ENCODE data around the gene FABP1.

The FABP1 gene

DNA sequence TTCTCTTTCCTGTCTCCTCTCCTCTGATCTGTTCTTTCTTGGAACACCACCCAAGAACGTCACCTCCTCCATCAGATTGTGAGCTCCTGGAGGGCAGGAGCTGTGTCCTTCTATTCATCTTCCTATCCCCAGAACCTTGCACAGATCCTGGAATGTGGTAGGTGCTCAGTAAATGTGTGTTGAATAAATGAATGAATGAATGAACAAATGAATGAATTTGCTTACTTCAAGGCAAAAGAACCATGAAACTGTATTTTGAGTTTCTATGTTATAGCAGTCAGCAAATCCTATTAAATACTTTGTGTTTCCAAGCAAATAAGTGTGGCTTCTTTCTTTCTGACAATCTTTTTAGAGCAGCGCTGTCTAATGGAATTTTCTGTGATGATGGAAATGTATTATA is 14.8 kb downstream of the FABP1 start:
- DNase-seq, result no peak

DNA sequence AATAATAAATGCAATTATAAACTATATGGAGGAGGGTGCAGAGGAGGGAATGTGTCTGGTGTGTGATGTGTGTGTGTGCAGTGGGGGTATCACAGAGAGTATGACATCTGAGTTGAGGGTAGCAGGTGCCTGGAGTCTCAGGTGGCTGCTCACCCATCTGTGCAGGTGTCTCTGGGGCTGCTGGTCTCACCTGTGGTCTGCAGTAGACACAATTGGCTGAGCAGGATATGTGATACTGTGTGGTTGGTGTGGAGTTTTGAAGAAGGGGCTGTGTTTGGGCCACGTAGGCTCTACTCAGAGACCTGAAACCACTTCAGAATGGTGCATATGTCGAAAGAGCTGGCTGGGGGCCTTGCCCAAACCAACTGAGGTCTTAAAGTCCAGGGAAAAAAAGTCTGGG is 17.0 kb downstream of the FABP1 start:
- no peak for DNase-seq

DNA sequence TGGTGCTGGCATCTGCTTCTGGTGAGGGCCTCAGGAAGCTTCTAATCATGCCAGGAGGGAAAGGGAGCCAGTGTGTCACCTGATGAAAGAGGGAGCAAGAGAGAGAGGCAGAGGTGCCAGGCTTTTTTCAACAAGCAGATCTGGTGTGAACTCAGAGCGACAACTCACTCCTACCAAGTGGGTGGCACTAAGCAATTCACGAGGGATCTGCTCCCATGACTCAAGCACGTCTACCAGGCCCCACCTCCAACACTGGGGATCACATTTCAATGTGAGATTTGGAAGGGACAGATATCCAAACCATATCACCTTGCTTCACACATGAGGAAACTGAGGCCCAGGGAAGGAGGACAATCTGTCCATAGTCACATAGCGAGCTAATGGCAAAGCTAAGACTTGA is 19.1 kb downstream of the FABP1 start:
- no peak for DNase-seq

- no peak for DNase-seq
Observed at GRCh38 chr2:88100489-88100858, 27.4 kb downstream of the FABP1 start.

- no peak for DNase-seq
Observed at GRCh38 chr2:88099798-88100488, 27.9 kb downstream of the FABP1 start.

DNA sequence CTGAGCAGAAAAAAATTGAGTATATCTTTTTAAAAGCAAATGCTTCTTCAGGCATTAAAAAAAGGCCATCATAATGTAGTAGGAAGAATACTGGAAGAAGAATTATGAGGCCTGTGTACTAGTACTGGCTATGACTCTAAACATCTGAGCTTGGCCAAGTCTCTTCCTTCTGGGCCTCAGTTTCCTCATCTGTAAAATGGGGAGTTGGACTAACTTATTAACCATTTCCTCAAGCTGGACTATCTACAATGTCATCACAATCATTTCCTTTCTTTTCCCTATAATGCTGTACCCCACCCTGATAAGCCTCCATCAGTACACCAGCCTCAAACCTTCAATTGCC is 29.3 kb downstream of the FABP1 start:
- DNase-seq, result no peak

DNA sequence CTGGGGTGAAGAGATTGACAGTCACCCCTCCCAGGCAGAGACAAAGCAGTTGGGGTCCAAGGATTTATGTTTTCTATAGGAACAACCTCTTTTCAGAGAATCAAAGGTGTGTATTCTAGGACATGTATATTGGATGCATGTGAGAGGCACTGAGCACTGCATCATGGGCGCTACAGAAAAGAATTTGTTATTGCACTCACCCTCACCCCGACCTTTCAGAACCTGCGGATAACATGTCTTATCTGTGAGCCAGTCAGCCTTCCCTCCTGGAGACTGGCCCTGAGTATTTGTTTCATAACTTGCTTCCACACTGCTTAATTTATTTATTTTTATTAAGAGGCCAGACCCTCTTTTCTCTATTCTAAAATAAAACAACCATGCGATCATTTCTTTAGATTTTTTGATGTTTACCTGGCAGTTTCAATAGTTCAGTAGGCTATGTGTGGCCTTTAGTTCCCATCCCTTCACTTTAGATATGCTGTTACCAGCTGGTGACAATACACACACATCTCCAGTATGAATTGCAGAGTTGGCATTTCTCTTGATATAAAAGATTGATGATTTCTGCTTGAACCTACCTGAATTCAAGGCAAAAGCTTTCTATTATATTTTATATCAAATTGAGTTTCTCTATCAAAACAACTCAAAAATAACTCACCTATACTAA is 29.8 kb downstream of the FABP1 start:
- DNase-seq, result no peak

GRCh38 chr2:88097192-88097591 is 30.7 kb downstream of the FABP1 start:
- DNase-seq, result no peak

GRCh38 chr2:88096708-88097107 is 31.2 kb downstream of the FABP1 start:
- no peak for DNase-seq

- DNase-seq, result no peak
Observed at GRCh38 chr2:88095022-88095421, 32.8 kb downstream of the FABP1 start.

GRCh38 chr2:88092773-88093172 is 35.1 kb downstream of the FABP1 start:
- no peak for DNase-seq

DNA sequence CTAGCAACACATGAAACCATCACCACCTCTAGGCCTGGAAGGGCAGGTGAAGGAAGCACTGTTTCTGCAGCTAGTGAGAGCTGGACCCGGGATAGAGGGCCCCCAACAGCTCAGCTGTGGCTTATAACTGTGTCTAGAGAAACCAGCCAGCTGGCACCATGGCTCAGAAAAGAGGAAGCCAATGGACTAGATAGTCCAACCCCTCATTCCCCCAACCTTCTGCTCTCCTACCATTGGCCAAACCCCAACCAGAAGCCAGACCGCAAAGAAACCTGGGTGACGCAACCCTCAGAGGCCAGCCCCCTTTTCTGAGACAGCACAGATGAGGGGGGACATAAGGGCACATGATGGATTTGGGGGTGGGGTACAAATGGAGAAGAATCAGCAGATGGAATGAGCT is 35.9 kb downstream of the FABP1 start:
- DNase-seq, result no peak

DNA sequence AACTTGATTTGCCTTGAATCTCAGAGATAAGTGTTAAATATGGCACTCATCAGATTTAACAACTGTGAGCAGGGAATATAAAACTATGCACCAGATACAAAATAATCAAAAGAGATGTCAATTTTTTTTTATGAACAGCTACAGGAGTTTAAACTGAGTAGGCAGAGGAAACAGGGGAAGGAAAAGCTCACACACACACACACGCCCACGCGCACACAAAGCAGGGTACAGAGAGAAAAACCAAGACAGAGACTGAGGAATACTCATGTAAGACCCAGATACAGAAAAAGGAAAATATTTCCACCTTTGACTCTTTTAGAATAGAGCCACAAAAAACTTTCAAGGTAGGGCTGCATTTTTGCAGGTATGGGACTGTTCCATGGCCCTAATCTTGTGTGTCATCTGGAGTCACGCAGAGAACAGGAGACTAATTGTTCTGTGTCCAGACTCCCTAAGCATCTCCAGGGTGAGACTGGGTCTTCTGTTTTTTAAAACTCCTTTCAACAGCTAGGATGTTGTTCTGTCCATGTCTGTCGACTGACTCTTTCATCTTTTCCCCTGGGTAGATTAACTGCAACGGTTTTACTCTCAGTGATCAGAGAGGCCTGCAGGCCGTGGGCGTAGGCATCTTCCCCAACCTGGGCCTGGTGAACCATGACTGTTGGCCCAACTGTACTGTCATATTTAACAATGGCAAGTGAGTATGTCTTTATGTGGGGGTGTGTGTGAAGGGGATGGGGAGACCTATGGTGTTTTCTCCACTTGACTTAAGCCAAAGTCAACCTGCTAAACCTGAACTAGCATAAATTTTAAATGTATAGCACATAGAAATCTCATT is 37.2 kb downstream of the FABP1 start:
- no peak for DNase-seq

GRCh38 chr2:88088999-88089398 is 38.9 kb downstream of the FABP1 start:
- DNase-seq, result no peak

- no peak for DNase-seq
Observed at GRCh38 chr2:88087763-88088162, 40.1 kb downstream of the FABP1 start.

GRCh38 chr2:88087073-88087472 is 40.8 kb downstream of the FABP1 start:
- no peak for DNase-seq

- DNase-seq, result no peak
Observed at GRCh38 chr2:88086401-88086800, 41.5 kb downstream of the FABP1 start.

GRCh38 chr2:88085602-88086001 is 42.3 kb downstream of the FABP1 start:
- no peak for DNase-seq

DNA sequence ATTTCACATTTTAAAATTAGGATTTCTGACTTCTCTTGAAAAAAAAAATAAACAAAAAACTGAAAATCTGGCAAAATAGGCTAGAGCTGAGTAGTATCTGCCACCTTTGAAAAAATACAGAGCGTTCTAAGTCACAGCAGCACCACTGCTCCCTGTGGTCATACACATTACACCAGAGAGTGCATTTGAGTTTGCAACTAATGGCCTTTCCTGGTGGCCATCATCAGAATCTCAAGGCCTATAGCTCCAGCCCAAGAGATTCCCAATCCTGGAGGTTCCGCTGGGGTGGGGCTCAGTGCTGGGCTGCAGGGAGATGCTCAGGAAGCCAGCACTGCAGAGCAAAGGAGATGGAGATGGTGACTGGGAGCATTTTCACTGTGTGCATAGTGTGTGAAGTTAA is 42.8 kb downstream of the FABP1 start:
- no peak for DNase-seq

- DNase-seq, result no peak
Observed at GRCh38 chr2:88082781-88083180, 45.1 kb downstream of the FABP1 start.

DNA sequence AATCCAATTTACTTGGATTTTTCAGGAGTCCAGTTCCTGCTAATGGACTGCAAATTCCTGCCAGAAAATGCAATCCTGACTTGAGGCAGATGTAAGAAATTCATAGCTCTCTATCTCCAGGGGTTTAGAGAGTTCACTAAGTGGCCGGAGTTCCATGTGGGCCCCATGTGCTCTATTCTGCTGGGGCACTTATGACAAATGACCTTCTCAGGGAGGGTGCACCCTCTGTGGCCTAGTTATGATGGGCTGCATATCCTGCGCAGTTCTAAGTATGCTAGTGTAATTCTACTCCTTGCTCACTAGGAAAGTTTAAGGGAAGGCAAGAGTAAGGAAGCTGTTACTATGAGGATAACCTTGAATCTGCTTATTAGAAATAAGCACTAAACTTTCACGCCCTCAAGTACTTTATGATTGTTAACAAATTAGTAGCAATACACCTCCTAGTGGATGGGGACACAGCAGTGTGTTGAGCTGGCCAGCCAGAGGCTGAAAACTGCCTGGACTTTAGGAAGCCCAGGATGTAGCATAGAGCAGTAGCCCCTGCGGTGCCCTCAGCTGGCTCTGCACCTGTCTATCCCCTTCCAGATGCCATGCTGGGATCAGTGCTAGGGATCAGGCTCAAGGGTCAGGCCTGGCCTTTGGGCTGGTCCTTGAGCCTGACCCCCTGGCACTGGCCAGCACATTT is 45.8 kb downstream of the FABP1 start:
- DNase-seq, result no peak

DNA sequence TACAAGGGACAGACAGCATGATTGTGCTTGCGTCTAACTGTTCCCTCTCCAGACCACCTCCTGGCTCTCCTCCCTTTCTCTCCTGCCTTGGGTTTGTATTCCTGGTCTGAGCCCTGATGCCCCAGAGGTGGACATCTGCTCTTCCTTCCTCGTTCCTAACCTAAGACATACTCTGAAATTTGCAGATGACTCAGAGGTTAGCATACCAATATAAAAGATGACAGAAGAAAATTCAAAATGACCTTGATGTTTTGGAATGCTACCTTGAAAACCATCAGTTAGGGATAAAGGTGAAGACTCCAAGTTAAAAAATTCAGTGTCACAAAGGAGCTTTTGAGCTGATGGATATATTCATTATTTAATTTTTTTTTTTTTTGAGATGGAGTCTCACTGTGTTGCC is 47.3 kb downstream of the FABP1 start:
- no peak for DNase-seq

DNA sequence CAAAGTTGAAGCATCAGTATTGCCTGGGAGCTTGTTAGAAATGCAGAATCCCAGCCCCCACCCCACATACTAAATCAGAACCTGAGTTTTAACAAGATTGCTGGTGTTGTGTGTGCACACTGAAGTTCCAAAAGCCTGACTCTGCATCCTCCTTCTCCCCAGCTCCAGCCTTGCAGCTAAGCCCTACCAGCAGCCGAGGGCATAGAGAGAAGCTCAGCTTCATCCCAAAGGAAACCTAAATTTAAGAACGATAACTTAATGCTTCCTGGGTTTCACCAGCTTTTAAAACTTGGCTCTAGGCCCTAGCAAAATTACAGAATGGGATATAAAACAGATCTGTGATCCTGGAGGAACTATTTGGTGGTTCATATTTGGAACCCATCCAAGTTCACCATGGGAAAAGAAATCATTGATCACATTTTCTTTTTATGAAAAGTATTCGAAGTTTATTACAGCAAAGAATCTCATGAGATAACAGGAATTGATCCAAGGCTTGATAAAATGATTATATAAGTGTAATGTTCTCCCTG is 49.2 kb downstream of the FABP1 start:
- no peak for DNase-seq

All from cortex of kidney (tissue), 1 donor.